Globus pallidus (tissue), 1 donor: ENCODE data around the gene CXCL1.
"Not testable (repeated sequence)": the region's sequence is repeated elsewhere in the genome, so short reads cannot be mapped to it uniquely, and the experiment has no call there.

Experiments
- DNase-seq: peaks from one replicate; pipeline ENCODE4 v3.0.0-alpha.2; 2015; ENCODE audit warnings: low spot score

CXCL1 gene

DNA sequence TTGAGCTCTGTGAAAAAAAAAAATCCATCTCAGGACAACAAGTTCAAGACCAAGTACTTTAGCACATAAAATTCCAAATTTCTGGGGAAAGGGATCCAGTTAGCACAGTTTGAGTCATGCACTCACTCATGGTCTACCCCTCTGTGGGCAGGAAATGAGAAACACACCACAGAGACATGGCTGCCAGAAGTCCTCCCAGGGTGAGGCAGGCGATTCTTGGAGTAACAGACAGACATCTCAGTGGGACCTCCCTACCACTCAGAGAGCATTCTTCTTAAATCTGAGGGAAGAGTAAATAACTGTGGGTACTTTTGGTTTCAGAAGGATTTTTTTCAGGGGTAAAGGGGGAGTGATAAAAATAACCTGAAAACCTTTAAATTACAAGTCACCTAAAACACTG is 14.1 kb downstream of the CXCL1 start:
- no peak for DNase-seq

DNA sequence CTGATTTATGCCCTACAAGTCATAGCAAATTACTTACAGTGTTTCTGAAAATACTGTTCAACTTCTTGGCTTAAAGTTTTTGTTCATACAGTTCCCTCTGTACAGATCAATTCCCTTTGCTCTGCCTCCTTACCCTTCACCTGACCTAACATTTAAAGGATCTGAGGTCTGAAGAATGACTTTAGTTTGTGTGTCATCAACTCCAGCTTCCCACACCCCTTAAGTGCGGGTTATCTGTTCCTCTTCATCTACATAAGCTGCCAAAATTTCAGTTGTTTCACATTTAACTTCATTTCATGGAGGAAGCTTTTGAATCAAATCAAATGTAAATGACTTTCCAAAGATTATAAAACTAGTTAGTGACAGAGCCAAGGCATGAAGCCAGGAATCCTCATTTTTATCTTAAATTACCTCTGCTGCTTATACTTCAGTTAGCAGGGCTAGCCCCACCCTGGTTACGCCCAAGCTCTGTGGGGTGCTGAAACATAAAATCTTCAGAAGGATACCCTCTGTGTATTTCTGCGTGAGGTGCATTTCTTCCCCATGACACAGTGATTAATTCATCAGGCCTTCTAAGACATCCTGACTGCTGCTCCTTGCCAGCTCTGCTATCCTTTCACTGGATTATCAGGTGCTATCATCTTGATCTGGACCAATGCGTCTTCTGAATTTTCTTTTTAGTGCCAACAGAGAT is 16.5 kb downstream of the CXCL1 start:
- no peak for DNase-seq

DNA sequence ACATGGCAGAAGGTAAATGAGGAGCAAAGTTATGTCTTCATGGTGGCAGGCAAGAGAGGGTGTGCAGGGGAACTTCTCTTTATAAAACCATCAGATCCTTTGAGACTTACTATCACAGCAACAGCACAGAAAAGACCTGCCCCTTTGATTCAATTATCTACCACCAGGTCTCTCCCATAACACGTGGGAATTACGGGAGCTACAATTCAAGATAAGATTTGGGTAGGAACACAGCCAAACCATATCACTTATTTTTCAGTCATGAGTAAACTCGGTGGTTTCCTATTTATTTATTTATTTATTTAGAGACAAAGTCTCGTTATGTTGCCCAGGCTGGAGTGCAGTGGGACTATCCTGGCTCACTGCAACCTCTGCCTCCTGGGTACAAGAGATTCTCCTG is 22.1 kb downstream of the CXCL1 start:
- no peak for DNase-seq

DNA sequence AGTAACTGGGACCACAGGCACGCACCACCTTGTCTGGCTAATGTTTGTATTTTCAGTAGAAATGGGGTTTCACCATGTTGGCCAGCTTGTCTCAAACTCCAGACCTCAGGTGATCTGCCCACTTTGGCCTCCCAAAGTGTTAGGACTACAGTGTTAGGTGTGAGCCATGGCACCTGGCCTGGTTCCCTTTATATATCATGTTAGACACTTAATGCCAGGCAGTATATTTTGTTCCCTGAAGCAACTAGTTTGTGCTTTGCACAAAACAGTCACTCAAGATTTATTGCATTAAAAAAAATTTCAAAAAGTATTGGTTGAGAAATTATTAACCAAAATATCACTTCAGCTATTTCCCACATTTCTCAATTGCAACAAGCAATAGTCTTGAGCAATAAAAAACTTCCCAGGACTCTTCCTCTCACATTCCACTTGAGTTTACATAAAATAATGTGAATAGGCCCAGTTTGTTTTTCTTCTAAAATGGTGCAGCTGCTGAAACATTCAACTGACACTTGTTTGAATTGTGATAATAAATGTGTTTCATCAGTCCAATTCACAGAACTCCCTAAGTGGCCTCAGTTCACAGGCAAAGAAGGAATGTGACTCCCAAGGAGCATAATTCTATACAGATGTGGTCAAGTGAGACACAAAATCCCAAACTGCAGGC is 22.7 kb downstream of the CXCL1 start:
- no peak for DNase-seq

DNA sequence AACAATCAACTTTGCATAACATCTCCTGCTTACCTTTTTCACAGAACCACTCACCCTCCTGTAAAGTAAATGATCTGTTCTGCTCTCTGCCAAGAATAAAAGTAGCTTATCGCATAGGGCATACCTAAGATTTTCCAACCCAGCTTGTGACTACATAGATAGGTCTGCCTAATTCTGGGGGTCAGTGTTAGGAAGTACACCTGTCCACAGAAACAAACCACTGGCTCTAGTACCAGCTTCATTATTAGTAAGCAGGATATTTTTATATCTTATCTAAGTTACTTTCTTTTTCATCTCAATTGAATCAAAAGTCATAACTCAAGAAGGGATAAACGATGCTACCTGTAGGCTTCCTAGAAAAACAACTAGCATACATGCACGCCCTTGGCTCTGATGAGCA is 23.8 kb downstream of the CXCL1 start:
- DNase-seq = no peak

DNA sequence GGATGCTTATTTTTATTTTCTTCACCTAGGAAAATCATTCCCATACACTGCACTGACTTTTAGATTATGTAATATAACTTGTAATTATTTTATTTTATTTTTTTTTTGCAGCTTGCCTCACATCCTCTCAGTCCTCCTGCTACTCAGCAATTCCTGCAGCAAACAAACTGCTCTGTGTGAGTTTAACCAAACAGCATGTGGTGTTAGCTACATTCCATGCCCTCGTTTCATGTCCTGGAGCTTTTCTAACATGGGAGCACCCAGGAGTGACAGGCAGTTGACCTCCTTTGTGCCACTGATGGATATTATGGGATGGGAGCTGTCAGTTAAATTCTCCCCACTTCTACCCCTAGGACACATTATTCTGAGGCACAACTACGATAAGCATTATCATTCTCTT is 24.8 kb downstream of the CXCL1 start:
- DNase-seq = no peak

DNA sequence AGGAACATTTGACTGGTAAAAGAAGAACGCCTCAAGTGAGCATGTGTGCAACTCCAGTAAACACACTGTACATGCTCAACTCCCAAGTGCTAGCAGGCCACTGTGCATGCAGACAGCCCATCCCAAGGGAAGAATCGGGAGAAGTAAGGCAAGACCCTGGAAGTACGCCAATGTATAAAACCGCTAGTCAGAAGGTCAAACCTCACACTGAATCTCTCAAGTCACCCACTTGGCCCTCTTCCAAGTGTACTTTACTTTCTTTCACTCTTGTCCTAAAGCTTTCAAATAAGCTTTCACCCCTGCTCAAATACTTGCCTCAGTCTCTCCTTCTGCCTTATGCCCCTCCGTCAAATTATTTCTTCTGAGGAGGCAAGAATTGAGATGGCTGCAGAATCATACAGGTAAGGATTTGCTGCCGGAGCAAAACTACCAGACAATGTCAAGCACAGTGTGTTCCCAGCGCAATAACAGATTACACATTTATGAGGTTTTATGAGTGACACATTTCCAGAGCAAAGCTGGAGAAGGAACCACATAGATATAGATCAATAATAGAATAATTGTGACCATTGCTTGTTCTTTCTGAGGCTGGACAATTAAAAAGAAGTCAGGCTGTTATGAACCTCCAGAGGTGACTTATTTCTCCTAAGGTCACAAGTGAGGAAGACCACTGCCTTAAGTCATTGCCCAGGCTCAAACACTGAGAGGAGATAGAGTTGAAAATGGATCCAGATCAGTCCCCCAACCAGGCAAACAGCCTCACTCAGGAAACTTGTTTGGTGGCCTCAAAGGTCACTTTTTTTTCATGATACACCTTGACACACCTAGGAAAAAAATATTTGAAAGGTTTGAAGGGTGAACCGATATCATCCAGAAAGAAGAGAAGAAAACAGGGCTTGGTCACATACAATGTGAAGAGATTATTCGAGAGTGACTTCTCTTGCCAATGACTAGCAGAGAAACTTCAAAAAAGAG is 26.3 kb downstream of the CXCL1 start:
- DNase-seq = no peak

DNA sequence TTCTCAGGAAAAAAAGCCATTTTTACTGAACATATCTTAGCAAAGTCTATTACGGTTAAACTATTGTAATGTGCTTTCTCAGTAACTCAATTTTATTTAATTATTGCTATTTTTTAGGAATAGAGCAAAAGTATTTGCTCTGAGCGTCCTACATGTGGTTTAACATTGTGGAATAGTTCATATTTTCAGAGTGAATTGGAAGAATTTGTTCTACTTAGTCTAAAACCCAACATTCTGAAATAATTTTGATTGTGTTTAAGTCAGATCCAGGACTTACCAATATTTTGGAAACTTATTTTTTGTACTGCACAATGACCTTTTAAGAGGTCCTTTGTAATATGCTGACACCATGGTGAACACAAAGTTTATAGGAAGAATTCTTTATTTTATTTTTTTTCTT is 27.2 kb downstream of the CXCL1 start:
- no peak for DNase-seq

DNA sequence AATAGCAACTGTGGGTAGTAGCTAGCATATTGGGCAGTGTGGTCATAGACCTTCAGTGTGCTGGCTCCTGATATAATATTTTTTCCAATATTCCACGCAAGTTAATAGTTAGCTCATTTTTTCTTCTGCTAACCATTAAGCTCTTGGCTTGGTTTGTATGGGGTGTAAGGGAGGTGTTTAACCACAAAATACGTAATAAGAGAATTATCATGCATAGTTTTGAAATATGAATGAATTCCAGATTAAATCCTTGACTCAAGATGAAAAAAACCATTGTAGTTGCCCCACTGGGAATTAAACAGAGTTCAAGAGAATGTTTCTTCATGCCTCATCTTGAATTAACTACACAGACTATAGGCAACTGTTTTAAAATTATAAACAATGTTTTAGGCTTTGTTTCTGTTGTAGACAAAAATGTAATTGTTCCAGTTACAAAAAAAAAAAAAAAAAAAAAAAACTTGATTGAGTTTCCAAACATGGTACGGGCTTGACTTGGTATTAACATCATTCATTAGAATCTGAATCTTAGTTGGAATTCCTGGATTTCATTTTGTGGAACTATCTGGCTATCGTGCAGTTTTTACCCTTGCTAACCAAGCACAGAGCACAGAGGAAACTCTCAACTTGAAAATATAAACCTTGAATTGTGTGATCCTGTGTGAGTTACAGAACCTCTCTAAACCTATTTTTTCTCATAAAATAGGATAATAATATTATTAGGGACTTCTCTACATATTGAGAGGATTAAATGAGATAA is 28.4 kb downstream of the CXCL1 start:
- no peak for DNase-seq

DNA sequence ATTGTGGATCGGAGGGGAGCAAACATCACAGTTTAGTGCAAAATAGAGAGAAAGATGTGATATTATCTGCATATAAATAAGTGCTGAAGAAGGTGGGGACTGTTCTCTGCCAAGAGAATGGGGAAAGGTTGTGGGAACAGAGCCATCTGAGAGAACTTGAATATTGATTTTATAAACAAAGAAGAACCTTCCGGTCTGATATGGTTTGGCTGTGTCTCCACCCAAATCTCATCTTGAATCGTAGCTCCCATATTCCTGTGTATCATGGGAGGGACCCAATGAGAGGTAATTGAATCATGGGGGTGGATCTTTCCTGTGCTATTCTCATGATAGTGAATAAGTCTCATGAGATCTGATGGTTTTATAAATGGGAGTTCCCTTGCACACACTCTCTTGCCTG is 30.1 kb downstream of the CXCL1 start:
- DNase-seq = not testable (repeated sequence)

DNA sequence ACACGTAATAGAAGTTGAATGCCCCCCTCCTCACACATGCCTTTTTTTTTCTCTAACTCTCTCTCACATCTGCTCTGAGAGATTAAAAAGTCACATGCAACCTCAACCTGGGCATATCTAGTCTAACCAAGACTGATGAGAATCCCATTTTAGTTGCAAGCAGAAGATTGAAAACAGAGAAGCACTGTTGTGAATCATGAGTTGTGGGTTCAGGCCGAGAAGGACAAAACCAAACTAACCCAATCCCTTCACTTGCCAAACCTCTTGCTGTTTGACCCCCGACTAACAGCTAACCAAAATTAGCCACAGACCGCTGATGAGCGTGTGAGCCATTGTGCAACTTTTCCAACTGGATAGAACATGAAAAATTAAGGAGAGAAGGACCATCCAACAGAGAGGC is 31.8 kb downstream of the CXCL1 start:
- no peak for DNase-seq

DNA sequence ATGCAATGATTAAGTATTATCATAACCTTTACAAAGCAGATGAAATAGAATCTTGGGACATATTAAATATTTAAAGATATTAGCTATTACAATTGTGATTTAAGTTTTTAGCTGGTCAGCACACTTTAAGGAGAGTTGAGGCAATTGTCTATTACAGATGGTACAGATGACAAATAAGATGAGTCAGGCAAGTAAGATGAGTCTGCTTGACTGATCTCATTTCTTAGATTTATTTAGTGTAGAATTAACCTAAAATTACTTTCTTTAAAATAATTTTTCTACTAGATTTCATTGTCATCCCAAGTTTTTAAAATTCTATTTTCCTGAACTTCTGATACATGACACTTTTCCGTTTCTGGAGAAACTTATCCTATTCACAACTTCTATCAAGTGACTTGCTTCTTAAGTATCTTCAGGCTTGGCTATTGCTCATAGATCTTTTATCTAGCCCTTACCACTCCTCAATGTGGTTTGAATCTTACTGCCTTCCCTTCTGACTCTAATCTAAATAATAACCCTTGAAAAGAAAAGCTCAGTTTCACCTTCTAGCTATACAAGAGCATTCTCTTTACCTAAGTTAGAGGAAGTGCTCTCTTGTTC is 32.9 kb downstream of the CXCL1 start:
- no peak for DNase-seq

DNA sequence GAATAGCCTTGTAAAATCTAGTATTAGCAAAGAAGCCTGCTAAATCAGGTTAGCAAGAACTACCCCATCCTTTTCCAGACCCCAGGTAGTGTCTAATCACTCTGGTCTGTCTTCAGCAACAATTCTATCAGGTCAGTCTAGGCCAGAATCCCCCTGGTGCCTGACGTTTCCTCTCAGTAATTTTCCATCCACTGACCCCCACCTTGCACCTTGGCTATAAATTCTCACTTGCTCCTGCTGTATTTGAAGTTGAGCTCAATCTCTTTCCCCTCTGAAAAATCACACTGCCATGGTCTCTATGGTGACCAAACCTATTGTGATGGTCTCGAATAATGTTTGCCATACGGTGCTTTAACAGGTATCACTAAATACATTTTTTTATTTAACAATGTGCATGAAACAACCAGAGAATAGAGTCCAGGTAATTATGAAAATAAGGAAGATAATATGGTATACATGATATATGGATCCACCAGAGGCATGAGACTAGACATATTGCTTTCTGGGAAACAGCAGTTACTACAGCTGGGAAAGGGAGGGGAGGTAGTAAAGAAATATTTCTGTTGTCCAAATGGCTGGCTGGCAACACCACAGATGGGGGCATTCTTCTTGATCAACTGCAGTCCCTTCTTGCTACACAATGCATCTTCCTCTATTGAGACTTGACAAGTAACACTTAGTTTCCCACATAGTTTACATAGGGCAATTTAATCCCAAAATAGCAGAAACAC is 33.8 kb downstream of the CXCL1 start:
- DNase-seq = no peak

DNA sequence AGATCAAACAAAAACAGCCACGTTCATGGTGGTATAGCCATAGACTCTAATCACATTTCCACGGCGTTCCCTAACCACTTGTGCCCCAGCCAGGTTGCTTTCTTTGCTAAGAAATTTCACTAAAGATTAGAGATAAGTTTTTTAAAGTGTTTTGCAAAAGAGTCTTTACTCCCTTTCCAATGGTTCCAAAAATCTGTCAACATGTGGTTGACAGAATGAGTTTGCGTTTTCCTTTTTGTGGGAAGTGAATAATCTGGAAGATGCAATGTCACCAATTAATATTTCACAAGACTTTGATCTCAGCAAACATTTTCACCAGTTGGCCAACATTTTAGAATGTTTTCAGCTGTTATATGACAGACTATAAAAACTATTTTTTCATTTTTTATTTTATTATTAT is 35.3 kb downstream of the CXCL1 start:
- no peak for DNase-seq

DNA sequence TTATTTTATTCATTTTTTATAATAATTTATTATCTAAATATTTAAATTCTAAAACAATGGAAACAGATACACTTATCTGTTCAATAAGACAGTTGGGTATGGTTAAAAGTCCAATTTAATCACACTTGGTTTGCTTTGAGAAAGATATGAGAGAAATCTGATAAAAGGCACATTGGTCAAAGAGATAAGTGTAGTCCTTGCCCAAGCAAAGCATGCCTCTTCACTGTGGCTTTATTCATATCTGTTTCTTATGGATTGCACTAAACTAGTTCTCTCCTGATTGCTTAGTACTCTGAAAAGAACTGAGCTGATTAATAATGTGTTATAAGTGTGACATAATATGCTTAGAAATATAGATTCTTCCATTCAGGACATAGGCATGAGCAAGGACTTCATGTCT is 39.8 kb downstream of the CXCL1 start:
- no peak for DNase-seq

DNA sequence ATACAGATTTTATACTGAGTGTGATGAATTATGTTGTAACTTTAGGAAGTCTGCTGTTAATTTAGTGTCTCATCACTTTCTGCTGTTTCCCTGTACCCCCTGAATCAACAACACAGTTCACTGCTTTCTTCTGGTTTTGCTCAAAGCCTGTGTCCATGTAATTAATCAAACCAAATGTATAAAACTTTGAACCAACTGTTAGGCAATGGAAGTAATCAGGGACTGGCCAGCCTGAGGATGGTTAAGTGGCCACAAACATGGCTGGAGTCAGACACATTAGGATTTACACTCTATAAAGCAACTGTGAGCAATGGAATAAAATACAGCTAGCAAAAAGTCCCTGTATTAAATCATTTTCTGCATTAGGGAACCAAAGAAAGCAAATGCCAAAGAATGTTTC is 42.6 kb downstream of the CXCL1 start:
- DNase-seq = no peak

DNA sequence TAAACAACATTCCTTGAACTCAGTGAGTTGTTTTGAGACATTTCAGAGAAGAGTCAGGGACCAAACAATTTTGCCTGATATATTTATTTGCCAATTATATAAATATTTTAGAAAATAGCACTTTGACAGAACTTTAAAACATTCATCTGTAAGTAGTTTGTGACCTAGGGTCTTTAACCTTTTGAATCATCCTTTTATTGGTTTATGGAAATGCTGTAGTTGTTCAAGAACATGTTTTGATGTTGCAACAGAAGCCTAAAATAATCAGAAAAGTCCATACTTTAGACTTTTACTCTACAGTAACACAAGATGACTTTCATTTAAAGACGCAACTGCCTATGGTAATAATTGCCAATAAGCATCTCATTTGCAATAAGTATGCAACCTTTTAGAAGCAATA is 43.0 kb downstream of the CXCL1 start:
- no peak for DNase-seq

DNA sequence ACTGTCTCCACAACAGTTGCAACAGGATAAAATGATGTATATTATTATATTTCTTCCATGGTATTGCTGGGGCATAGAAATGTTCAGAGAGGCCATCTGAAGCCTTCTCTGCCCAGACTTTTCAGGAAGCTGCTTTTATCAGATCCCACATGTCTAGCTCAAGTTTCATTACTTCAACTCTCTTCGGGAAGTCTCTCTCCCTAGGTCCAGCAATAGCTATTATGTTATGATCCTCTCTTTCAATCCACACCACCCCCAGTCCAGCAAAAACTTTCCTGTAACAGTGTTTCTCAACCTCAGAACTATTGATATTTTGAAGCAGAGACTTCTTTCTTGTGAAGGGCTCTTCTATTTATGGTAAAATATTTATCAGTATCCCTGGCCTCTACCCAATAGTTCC is 44.9 kb downstream of the CXCL1 start:
- no peak for DNase-seq

DNA sequence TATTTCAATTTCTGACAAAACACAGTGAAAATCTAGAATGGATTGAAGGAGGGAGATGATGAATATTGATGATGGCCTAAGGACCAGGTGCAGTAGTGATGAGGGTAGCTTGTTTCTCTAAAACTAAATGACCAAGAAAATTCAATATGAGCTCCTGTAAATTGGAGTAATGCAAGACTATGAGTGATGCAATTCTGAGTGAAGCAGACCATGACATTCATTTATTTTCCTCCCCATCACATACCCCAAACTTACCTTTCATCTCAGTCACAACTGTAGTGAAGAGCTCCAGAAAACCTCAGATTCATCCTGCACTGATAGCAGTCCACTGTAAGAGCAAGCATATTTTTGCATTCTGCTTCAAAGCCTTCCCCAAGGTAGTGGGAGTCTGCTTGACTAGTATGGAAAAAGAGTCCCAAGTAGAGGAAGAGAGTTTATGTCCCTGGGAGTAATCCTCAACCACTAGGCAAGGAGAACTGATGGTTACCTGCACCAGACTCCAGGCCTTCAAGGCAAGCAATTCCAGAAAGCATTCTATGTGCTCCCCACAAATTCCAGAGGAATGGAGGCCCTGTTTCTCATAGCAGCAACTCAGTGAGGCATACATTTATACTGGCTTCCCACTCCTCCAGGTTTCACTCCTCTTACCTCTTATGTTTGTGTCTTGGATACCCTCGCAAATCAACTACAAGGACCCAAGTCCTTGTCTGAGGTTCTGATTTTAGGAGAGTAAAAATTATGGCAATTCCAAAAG is 47.2 kb downstream of the CXCL1 start:
- no peak for DNase-seq

DNA sequence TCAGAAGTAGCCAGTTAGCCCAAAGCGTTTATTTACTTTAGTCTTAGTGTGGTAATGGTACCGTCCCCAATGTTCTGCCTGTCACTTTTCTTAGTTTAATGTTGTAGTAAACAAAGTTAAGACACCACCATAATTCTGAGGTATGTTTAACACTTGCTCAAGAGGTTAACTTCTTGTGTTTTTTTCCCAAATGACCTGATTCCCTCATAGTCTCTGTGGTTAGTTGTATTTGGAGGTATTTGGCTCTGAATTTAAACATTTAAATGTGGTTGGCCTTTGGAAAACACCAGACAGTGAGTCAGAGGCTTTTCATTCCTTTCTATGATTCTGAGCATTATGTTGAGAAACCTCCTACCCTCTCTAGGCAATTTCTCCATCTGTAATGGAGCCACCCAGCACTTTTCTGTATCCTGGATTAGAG is 47.9 kb downstream of the CXCL1 start:
- no peak for DNase-seq
